ELR (cell line): Measurements from ENCODE around the gene TIMM21.

Source experiments
- DNase-seq: peaks from one replicate; pipeline ENCODE4 v3.0.0-alpha.2; 2015; ENCODE audit warnings: low read depth

The TIMM21 gene

GRCh38 chr18:74191577-74191976, 43.3 kb downstream of the TIMM21 start:
- DNase-seq = no peak

GRCh38 chr18:74194691-74195090, 46.4 kb downstream of the TIMM21 start:
- DNase-seq = no peak

DNA sequence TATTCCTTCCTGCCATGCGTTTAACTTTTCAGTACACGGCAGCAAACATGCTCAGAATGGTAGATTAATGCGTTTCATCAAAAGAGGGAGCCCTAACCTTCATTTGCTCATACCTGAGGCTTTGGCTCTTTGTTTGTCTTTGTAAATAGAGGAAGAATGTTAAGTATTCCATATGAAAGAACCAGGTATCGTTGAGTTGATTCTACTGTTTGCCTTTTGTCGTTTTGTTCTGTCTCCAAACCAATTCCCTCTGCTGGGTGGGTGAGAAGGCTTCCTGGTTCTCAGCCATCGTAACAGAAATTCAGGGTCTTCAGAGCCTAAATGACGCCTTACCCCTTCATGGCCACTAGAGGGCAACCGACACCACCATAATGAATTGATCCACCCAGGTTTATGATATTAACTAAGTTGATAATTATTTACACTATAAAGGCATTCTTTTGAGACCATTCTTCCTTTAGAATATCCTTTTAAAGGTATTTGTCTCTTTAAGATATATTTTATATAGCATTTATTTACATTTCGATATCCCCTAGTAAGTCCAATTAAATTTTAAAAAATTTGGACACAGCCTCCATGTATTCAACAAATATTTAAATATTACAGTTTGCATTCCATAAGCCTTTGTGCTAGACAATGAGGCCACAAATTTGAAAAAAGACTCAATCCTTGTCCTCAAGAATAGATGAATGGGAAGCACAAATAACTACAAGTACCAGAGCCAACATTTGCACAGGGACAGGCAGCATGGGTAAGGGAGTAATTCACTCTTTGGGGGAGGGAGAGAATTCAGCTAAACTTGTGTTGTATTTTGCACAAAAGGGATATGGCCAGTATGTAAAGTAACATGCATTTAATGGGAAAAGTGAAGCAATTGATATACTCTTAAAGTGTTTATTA, 48.1 kb downstream of the TIMM21 start:
- peak; percentile 68 for DNase-seq

DNA sequence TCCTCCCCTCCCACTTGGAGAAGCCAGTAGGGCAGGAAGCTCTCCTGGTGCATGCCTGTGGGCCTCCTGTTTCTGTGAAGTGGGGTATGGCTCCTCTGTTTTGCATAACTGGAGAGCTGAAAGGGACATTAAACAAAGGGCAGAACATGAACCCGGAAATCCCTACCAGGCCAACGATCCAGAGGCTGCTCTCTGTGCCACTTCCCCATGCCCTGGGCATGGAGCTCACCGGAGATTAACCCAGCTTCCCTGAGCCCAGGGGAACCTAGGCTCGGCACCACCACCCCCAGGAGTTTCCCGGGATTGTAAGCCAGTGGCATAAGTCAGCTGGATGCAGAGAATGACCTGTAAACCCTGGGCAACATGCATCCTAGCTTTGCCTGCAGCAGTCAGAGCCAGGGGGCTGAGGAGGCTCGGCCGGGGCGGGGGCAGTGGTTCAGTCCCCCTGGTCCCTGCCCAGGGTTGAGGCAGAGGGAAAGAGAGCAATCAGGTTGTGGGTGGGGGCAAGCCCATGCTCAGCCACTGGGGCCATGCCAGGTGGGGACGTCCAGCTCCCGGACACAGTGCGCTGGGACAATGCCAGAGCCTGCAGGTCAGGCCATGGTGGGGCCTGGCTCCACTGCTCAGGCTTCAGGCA, 49.5 kb downstream of the TIMM21 start:
- DNase-seq = no peak

GRCh38 chr18:74198453-74198852, 50.1 kb downstream of the TIMM21 start:
- no peak for DNase-seq

GRCh38 chr18:74200780-74201179, 52.5 kb downstream of the TIMM21 start:
- DNase-seq = no peak

GRCh38 chr18:74203811-74204210, 55.5 kb downstream of the TIMM21 start:
- no peak for DNase-seq

DNA sequence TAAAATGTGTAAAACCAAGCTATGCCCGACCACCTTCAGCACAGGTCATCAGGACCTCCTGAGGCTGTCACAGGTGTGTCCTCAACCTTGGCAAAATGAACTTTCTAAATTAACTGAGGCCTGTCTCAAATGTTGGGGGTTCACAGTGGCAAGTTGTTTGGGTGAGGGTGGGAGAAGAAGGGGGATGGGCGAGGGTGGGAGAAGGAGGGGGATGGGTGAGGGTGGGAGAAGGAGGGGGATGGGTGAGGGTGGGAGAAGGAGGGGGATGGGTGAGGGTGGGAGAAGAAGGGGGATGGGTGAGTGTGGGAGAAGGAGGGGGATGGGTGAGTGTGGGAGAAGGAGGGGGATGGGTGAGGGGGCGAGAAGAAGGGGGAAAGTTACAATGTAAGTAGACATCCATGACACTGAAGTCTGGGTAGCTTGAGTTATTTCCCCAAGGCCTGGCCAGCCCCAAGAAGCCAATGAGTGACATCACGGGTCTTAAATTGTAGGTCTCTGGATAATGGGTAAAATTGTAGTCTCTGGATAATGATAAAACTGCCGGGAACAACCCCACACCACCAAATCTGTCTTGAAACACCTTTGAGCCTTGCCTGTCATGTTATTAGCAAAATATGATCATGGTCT, 56.3 kb downstream of the TIMM21 start:
- DNase-seq = peak; percentile 14
